Measurements from ENCODE around the gene RAX2. TPM values are rescaled to one million over a fixed set of nuclear protein-coding genes. Genes with fewer than 3 reads are reported as not detected.

The RAX2 gene
- total and polyA plus RNA-seq, 2 of the 13 experiments (the other 11 are each of a cell fraction or from before 2014, with no cell fraction given) = not detected

GRCh38 chr19:3720349-3720917 is 51.6 kb downstream of the RAX2 start (continued):
- TF ChIP-seq IKZF5 (CRISPR knock-in tag; IDR thresholded peaks at IDR 0.05) (0 out of 2 replicates have a peak, but pooled peaks have one; percentile 19), TFAP4 (IDR thresholded peaks at IDR 0.05; ENCODE audit: borderline replicate concordance, low read depth) (peak; percentile 66; the same call in 1 of the 2 replicates), ZNF652 (CRISPR knock-in tag; IDR thresholded peaks at IDR 0.05; ENCODE audit: borderline replicate concordance, low read depth) (0 out of 2 replicates have a peak, but pooled peaks have one; percentile 37), TEAD3 (CRISPR knock-in tag; optimal IDR thresholded peaks at IDR 0.05; ENCODE audit: borderline replicate concordance) (peak; percentile 12), NR2F6 (IDR thresholded peaks at IDR 0.05) (peak; percentile 81), NR2F6 (CRISPR knock-in tag; IDR thresholded peaks at IDR 0.05) (peak; percentile 81), SOX13 (IDR thresholded peaks at IDR 0.05) (no peak), SOX13 (CRISPR knock-in tag; conservative IDR thresholded peaks at IDR 0.05 in 1 of 2, IDR thresholded peaks at IDR 0.05 in 1 of 2) (0 out of 4 replicates have a peak, but pooled peaks of 1 of the 2 experiments have one; percentile 15), HMGXB4 (CRISPR knock-in tag; IDR thresholded peaks at IDR 0.05; ENCODE audit: borderline replicate concordance in 1 of 2, low read depth in 1 of 2) (0 out of 4 replicates have a peak, but pooled peaks of 1 of the 2 experiments have one; percentile 5), ZNF362 (CRISPR knock-in tag; IDR thresholded peaks at IDR 0.05; ENCODE audit: borderline replicate concordance) (peak; percentile 80), PATZ1 (CRISPR knock-in tag; IDR thresholded peaks at IDR 0.05) (peak; percentile 44; the same call in 1 of the 2 replicates), NR2F1 (CRISPR knock-in tag; IDR thresholded peaks at IDR 0.05) (peak; percentile 37 to 65; a peak in 1 of 4 replicates), TRIM24 (CRISPR knock-in tag; IDR thresholded peaks at IDR 0.05) (no peak), RXRA (CRISPR knock-in tag; IDR thresholded peaks at IDR 0.05) (peak; percentile 29; the same call in 1 of the 2 replicates), GPN1 (CRISPR knock-in tag; IDR thresholded peaks at IDR 0.05; ENCODE audit: borderline replicate concordance) (no peak), HNRNPH1 (optimal IDR thresholded peaks at IDR 0.05; ENCODE audit: low read depth, low read length) (no peak), EP300 (IDR thresholded peaks at IDR 0.05; ENCODE audit: low read depth in 2 of 2, low read length in 2 of 2) (peak in 1 of 2 experiments; percentile 15; a peak in 1 of 4 replicates), EP300 (CRISPR knock-in tag; IDR thresholded peaks at IDR 0.05; ENCODE audit: borderline replicate concordance) (no peak), SP5 (CRISPR knock-in tag; IDR thresholded peaks at IDR 0.05; ENCODE audit: borderline replicate concordance, low read depth) (no peak), THAP11 (CRISPR knock-in tag; IDR thresholded peaks at IDR 0.05) (0 out of 2 replicates have a peak, but pooled peaks have one; percentile 19)
